CD14-positive monocyte (primary cell): ENCODE results near the gene CPEB3. TPM values are rescaled to one million over a fixed set of nuclear protein-coding genes. Genes with fewer than 3 reads are reported as not detected.

ENCODE experiments used
- DNase-seq, 3 donors: peaks; one replicate each; pipeline ENCODE4 v3.0.0-alpha.2; 2011 to 2022
- H2AFZ ChIP-seq: 2 replicates; pipeline ENCODE4 v1.6.0; 2012; ENCODE audit warnings: mild to moderate bottlenecking, low read depth, low read length, inconsistent platforms; ENCODE audit not compliant: insufficient read depth, poor library complexity, severe bottlenecking
- H3K27ac ChIP-seq, 2 donors: 1 replicate in 1 of 2; 2 replicates in 1 of 2; pipeline ENCODE4 v1.5.1; 2012 to 2013; ENCODE audit warnings: low read length in 2 of 2, control low read depth in 1 of 2, inconsistent platforms in 1 of 2, low read depth in 1 of 2, mild to moderate bottlenecking in 1 of 2
- H3K27me3 ChIP-seq, 2 donors: one replicate each; pipeline versions ENCODE4 v1.6.0 to v1.6.1; 2011 to 2013; ENCODE audit warnings: low read length in 2 of 2; ENCODE audit not compliant: control insufficient read depth in 2 of 2, insufficient read depth in 2 of 2
- H3K36me3 ChIP-seq, 2 donors: replicated peaks in 1 of 2; 1 replicate in 1 of 2; 2 replicates in 1 of 2; pipeline versions ENCODE4 v1.5.1 to v1.6.1; 2012 to 2013; ENCODE audit warnings: low read length in 2 of 2, control low read depth in 1 of 2, inconsistent platforms in 1 of 2, mild to moderate bottlenecking in 1 of 2; ENCODE audit not compliant: insufficient read depth in 2 of 2, control insufficient read depth in 1 of 2
- H3K4me1 ChIP-seq, 2 donors: 1 replicate in 1 of 2; 2 replicates in 1 of 2; pipeline versions ENCODE4 v1.5.1 to v1.6.1; 2012 to 2013; ENCODE audit warnings: low read length in 2 of 2, control low read depth in 1 of 2, inconsistent platforms in 1 of 2, mild to moderate bottlenecking in 1 of 2, moderate library complexity in 1 of 2; ENCODE audit not compliant: insufficient read depth in 2 of 2, control insufficient read depth in 1 of 2
- H3K4me2 ChIP-seq: replicated peaks from 2 replicates; pipeline ENCODE3; 2012; ENCODE audit warnings: low read length, moderate library complexity, mild to moderate bottlenecking; ENCODE audit not compliant: poor library complexity, severe bottlenecking; ENCODE audit errors: extremely low read depth
- H3K4me3 ChIP-seq, 3 experiments: fragments of 200-600 bp in 1 of 3; sonication (generic) in 1 of 3; replicated peaks in 1 of 3; 1 replicate in 2 of 3; 2 replicates in 1 of 3; pipeline ENCODE4 v1.5.1; 2011 to 2013; ENCODE audit warnings: low read length in 3 of 3, mild to moderate bottlenecking in 3 of 3, control low read depth in 2 of 3, low read depth in 2 of 3, inconsistent platforms in 1 of 3, moderate library complexity in 1 of 3
- H3K79me2 ChIP-seq: 2 replicates; pipeline ENCODE4 v1.6.0; 2012; ENCODE audit warnings: mild to moderate bottlenecking, control low read depth, inconsistent platforms, low read length, moderate library complexity; ENCODE audit not compliant: insufficient read depth
- H3K9ac ChIP-seq: 2 replicates; pipeline ENCODE4 v1.6.0; 2017; ENCODE audit warnings: low read length, mild to moderate bottlenecking; ENCODE audit not compliant: insufficient read depth, poor library complexity, severe bottlenecking
- H3K9me3 ChIP-seq, 2 donors: replicated peaks in 1 of 2; 1 replicate in 1 of 2; 2 replicates in 1 of 2; pipeline versions ENCODE4 v1.5.1 to v1.6.1; 2012 to 2013; ENCODE audit warnings: low read length in 2 of 2, control low read depth in 1 of 2; ENCODE audit not compliant: control insufficient read depth in 1 of 2, insufficient read depth in 1 of 2
- H4K20me1 ChIP-seq: 2 replicates; pipeline ENCODE4 v1.6.0; 2012; ENCODE audit warnings: mild to moderate bottlenecking, low read length, control low read depth, moderate library complexity; ENCODE audit not compliant: insufficient read depth
- H3K27ac Mint-ChIP-seq, 7 donors: one replicate each; pipeline ENCODE4 v1.8.0; 2020; ENCODE audit warnings: mild to moderate bottlenecking in 7 of 7, mixed read lengths in 7 of 7, moderate library complexity in 6 of 7, inconsistent platforms in 2 of 7
- H3K27me3 Mint-ChIP-seq, 3 donors: one replicate each; pipeline ENCODE4 v1.8.0; 2021 to 2022; ENCODE audit warnings: low read depth in 3 of 3, mild to moderate bottlenecking in 3 of 3, mixed read lengths in 3 of 3, moderate library complexity in 3 of 3, inconsistent platforms in 1 of 3
- H3K36me3 Mint-ChIP-seq, 2 donors: one replicate each; pipeline ENCODE4 v1.8.0; 2020; ENCODE audit warnings: mixed read lengths in 2 of 2, inconsistent platforms in 1 of 2, mild to moderate bottlenecking in 1 of 2
- H3K4me1 Mint-ChIP-seq: one replicate; pipeline ENCODE4 v1.8.0; 2020; ENCODE audit warnings: mild to moderate bottlenecking, mixed read lengths
- H3K4me3 Mint-ChIP-seq, 2 donors: one replicate each; pipeline ENCODE4 v1.8.0; 2020; ENCODE audit warnings: mild to moderate bottlenecking in 2 of 2, mixed read lengths in 2 of 2, moderate library complexity in 1 of 2
- H3K9me3 Mint-ChIP-seq, 7 donors: one replicate each; pipeline ENCODE4 v1.8.0; 2020 to 2022; ENCODE audit warnings: mixed read lengths in 7 of 7, mild to moderate bottlenecking in 6 of 7, moderate library complexity in 6 of 7, inconsistent platforms in 2 of 7
- WGBS: methylation state at CpG from one replicate; pipeline ENCODE4 v1.1.5; 2013; ENCODE audit warnings: missing lambda C conversion rate; ENCODE audit not compliant: insufficient coverage; 5-methylcytosine and 5-hydroxymethylcytosine counted together
- intact Hi-C, 2 donors: fragments of 100-400 bp; cut with micrococcal nuclease; formaldehyde crosslinking; loops; one replicate each; pipeline versions ENCODE4 v1.15.0 to v1.15.1; 2023
- polyA plus RNA-seq, 3 donors: library from polyadenylated mRNA; depleted of rRNA in 1 of 3; unstranded in 2 of 3; stranded (reverse) in 1 of 3; fragments of 300-500 nt in 2 of 3; fragments of >200 nt in 1 of 3; fragmentation: Illumina TruSeq in 2 of 3; gene quantifications; 1 replicate in 2 of 3; 2 replicates in 1 of 3; pipeline ENCODE4 v1.2.3, GENCODE V29; 2012 to 2021
- TF ChIP-seq, protein P1 (sequence below): fragments of 200-600 bp; IDR thresholded peaks from one replicate; pipeline ENCODE4 v1.8.0; 2022; ENCODE audit warnings: antibody characterized with exemption, mild to moderate bottlenecking

CPEB3 gene
- polyA plus RNA-seq, 3 donors, result 1.8 to 2.9 (median 2.1) TPM

DNA sequence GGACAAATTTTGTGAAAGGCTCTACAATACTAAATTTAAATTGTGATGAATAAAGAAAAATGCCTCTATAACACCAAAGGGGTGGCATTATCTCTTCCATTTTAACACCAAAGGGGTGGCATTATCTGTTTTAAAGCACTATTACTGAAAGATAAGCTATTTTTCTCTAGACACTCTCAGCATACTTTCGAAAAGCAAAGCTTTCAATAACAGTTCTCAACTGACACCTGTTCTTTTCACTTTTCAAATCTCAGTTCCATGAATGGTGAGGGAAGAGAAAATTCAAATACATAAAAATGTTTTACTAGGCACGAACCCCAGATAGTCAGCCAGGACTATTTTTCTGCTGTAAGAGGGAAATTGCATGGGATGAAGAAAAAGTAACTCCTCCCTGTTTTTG lies 103.8 kb downstream of the CPEB3 start:
- Histone ChIP-seq H3K27ac (no peak overlapping the region), H3K9ac (no peak overlapping the region), H3K27me3 (no peaks in the 10 kb centered on the region), H3K4me1 (peaks cover 7 to 11% of the 10 kb centered on the region in 2 donors), H3K36me3 (peaks cover 17 to 48% of the 10 kb centered on the region in 2 donors), H3K79me2 (no peaks in the 10 kb centered on the region), H3K9me3 (no peaks in the 10 kb centered on the region), H4K20me1 (no peaks in the 10 kb centered on the region), H3K4me3 (no peak overlapping the region), H2AFZ (no peak overlapping the region), H3K4me2 (no peak overlapping the region)
- Mint-ChIP-seq H3K4me3 (no peak overlapping the region), H3K36me3 (peaks cover 20 to 51% of the 10 kb centered on the region in 2 donors), H3K9me3 (peaks cover 0 to 2% (median 0%) of the 10 kb centered on the region in 7 donors), H3K27ac (no peak overlapping the region), H3K27me3 (peaks cover 0 to 5% (median 2%) of the 10 kb centered on the region in 3 donors), H3K4me1 (peaks cover 14% of the 10 kb centered on the region)
- intact Hi-C loops, result no loop called here
- WGBS, result no CpG with 5 or more reads among the region's 2 CpGs
- DNase-seq, result no peak
- TF ChIP-seq, protein P1, sequence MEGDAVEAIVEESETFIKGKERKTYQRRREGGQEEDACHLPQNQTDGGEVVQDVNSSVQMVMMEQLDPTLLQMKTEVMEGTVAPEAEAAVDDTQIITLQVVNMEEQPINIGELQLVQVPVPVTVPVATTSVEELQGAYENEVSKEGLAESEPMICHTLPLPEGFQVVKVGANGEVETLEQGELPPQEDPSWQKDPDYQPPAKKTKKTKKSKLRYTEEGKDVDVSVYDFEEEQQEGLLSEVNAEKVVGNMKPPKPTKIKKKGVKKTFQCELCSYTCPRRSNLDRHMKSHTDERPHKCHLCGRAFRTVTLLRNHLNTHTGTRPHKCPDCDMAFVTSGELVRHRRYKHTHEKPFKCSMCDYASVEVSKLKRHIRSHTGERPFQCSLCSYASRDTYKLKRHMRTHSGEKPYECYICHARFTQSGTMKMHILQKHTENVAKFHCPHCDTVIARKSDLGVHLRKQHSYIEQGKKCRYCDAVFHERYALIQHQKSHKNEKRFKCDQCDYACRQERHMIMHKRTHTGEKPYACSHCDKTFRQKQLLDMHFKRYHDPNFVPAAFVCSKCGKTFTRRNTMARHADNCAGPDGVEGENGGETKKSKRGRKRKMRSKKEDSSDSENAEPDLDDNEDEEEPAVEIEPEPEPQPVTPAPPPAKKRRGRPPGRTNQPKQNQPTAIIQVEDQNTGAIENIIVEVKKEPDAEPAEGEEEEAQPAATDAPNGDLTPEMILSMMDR, result no peak

DNA sequence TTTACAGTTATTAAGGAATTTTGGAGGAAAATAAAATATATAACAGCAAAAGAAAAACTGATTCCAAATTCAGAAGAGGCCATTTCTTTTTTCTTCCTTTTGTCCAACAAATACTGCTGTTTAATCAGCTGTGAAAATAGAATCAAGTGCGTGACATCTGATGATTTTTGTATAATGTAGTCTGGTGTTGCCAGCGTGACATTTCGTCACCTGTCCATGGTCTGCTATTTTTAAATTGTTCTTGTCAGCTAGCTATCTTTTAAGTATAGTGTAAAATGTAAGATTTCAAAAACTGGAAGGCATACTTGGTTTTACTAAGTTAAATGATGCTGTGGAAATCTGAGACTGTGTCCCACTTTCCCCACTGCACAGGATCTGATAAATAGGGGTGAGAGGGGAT lies 105.9 kb downstream of the CPEB3 start:
- 70% methylated on average over 2 of the region's 3 CpGs for WGBS
- Mint-ChIP-seq H3K36me3 (peaks cover 22 to 46% of the 10 kb centered on the region in 2 donors), H3K27ac (no peak overlapping the region), H3K4me3 (no peak overlapping the region), H3K9me3 (peaks cover 0 to 2% (median 0%) of the 10 kb centered on the region in 7 donors), H3K27me3 (peaks cover 0 to 5% (median 0%) of the 10 kb centered on the region in 3 donors), H3K4me1 (peaks cover 12% of the 10 kb centered on the region)
- intact Hi-C loops, result no loop called here
- no peak overlapping the region for H3K27ac ChIP-seq
- no peak overlapping the region for H3K4me3 ChIP-seq
- no peaks in the 10 kb centered on the region for H4K20me1 ChIP-seq
- no peak overlapping the region for H2AFZ ChIP-seq
- no peak overlapping the region for H3K9ac ChIP-seq
- no peak overlapping the region for H3K4me2 ChIP-seq
- TF ChIP-seq, protein P1, result no peak
- no peaks in the 10 kb centered on the region for H3K79me2 ChIP-seq
- no peaks in the 10 kb centered on the region for H3K27me3 ChIP-seq
- no peak for DNase-seq
- H3K9me3 ChIP-seq, result no peaks in the 10 kb centered on the region
- peaks cover 3 to 9% of the 10 kb centered on the region in 2 donors for H3K4me1 ChIP-seq
- H3K36me3 ChIP-seq, result peaks cover 21 to 49% of the 10 kb centered on the region in 2 donors
